NCI-H2171 (cell line): Measurements from ENCODE around the gene LRRC8D.

Experiments used
- DNase-seq: peaks from one replicate; lab custom pipeline; 2025; lab: John Stamatoyannopoulos, UW

LRRC8D gene

GRCh38 chr1:89941110-89941766 lies 120.4 kb downstream of the LRRC8D start:
- no peak for DNase-seq

GRCh38 chr1:89942014-89942413 lies 121.2 kb downstream of the LRRC8D start:
- no peak for DNase-seq

GRCh38 chr1:89942825-89943658 lies 122.2 kb downstream of the LRRC8D start:
- no peak for DNase-seq

GRCh38 chr1:89943846-89944781 lies 123.3 kb downstream of the LRRC8D start:
- no peak for DNase-seq

- DNase-seq: no peak
Observed at GRCh38 chr1:89945852-89946476, 125.1 kb downstream of the LRRC8D start.

- no peak for DNase-seq
Observed at GRCh38 chr1:89946532-89946931, 125.7 kb downstream of the LRRC8D start.

GRCh38 chr1:89948722-89949345 lies 128.0 kb downstream of the LRRC8D start:
- DNase-seq: no peak

- DNase-seq: no peak
Observed at GRCh38 chr1:89949991-89950624, 129.3 kb downstream of the LRRC8D start.

- DNase-seq: no peak
Observed at GRCh38 chr1:89950703-89951102, 129.9 kb downstream of the LRRC8D start.

GRCh38 chr1:89951766-89952604 lies 131.2 kb downstream of the LRRC8D start:
- no peak for DNase-seq

- no peak for DNase-seq
Observed at GRCh38 chr1:89952605-89953130, 131.8 kb downstream of the LRRC8D start.

GRCh38 chr1:89953131-89953626 lies 132.3 kb downstream of the LRRC8D start:
- no peak for DNase-seq

- no peak for DNase-seq
Observed at GRCh38 chr1:89953929-89954328, 133.1 kb downstream of the LRRC8D start.

- DNase-seq: no peak
Observed at GRCh38 chr1:89954401-89954800, 133.6 kb downstream of the LRRC8D start.

- no peak for DNase-seq
Observed at GRCh38 chr1:89955311-89956205, 134.7 kb downstream of the LRRC8D start.

GRCh38 chr1:89957107-89957506 lies 136.3 kb downstream of the LRRC8D start:
- DNase-seq: no peak

- no peak for DNase-seq
Observed at GRCh38 chr1:89958851-89959654, 138.2 kb downstream of the LRRC8D start.

GRCh38 chr1:89959719-89960118 lies 138.9 kb downstream of the LRRC8D start:
- no peak for DNase-seq
